ENCODE data around the gene KRTAP21-1. TPM values are rescaled to one million over a fixed set of nuclear protein-coding genes. Genes with fewer than 3 reads are reported as not detected.

KRTAP21-1 gene
- polyA plus RNA-seq, 1 donor: not detected

DNA sequence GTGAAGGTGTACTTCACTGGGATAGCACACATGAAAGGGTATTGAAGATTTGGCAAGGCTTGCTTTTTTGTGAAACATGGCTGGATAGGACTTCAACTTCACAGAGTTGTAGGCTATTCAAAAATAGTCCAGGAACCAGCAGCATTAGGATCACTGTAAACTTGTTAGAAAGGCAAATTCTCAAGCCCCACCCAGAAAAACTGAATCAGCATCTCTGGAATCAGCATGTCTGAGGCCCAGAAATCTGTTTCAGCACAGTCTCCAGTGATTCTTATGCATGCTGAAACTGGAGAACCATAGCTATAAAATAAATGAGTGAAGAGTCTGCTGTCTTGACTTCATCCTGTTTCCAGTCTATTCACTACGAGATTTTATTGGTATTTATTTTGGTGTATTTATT is 28.5 kb downstream of the KRTAP21-1 start:
- peaks cover 3% of the 10 kb centered on the region for H3K9me3 ChIP-seq (ENCODE audit: control insufficient read depth, low read depth, low read length)

DNA sequence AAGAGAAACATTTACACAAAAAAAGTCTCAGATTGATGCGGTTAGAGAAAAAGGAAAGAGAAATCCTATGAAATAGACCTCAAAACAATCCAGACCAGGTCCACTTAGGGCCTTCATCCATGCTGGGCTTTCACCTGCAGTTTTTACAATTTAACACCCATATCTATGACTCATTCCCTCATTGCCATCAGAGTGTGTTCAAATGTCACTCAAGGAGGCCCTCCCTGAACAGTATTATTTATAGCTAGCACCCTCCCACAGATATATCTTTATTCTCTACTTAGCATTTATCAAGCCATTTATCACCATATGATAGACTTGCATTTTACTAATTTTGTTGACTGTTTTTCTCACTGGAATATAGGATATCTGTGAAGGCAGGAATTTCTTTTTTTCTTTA is 35.8 kb downstream of the KRTAP21-1 start:
- no peak for DNase-seq
- H3K9me3 ChIP-seq (ENCODE audit: control insufficient read depth, low read depth, low read length): no peaks in the 10 kb centered on the region
- 100% methylated on average over 1 of the region's 1 CpG for WGBS (ENCODE audit: insufficient coverage, low lambda C conversion rate)

More for the DNA sequence above, 28.5 kb downstream of the KRTAP21-1 start:
- Histone ChIP-seq H3K36me3 (ENCODE audit: control insufficient read depth, insufficient read depth, low read length) (no peaks in the 10 kb centered on the region), H3K27ac (ENCODE audit: low read length) (no peak overlapping the region), H3K27me3 (ENCODE audit: control insufficient read depth, insufficient read depth, low read length) (no peaks in the 10 kb centered on the region), H3K4me3 (ENCODE audit: low read length) (no peak overlapping the region), H3K4me1 (ENCODE audit: control insufficient read depth, insufficient read depth, low read length) (no peaks in the 10 kb centered on the region)
- no peak for DNase-seq
- WGBS (ENCODE audit: insufficient coverage, low lambda C conversion rate): 67% methylated on average over 1 of the region's 1 CpG

DNA sequence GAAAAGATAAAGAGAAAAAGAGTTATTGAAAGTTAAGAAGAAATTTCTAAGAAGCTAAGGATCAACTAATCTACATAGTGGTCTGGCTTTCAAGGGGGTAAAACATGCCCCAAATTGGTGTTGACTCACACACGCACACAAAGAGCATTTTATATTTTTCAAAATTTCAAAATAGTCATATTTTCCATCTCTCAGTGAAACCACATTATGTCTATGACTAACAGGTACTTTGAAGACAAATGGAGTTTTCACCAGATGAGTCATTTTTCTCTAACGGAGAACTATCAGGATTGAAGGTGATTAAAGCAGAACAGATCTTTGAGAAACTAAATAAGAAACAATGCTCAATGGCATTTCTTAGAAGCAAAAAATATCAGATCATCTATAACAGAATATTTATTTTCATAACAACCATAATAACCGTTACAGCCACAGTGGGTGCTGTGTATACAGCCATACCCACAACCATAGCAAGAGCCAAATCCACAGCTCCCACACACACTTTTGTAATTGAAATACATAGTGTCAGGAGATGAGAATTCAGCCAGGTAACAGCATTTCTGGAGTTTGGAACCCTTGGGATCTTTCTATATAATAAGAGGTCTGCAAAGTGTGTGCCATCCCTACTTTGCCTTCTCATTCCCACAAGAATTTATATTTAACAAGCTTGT is 36.9 kb downstream of the KRTAP21-1 start, which contains the start of gene KRTAP21-3:
TSS of gene KRTAP21-3 (minus strand) at position 539 of the 671 bp plus-strand sequence. CDS start at position 521, 18 bp downstream.
- Histone ChIP-seq H3K27ac (ENCODE audit: low read length) (no peak within 1 kb of the TSS), H3K4me3 (ENCODE audit: low read length) (no peak within 1 kb of the TSS), H3K36me3 (ENCODE audit: control insufficient read depth, insufficient read depth, low read length) (no peaks in the 10 kb centered on the region), H3K27me3 (ENCODE audit: control insufficient read depth, insufficient read depth, low read length) (no peaks in the 10 kb centered on the region), H3K9me3 (ENCODE audit: control insufficient read depth, low read depth, low read length) (no peaks in the 10 kb centered on the region), H3K4me1 (ENCODE audit: control insufficient read depth, insufficient read depth, low read length) (no peaks in the 10 kb centered on the region)
- no peak for DNase-seq
- 83% methylated on average over 1 of the region's 3 CpGs for whole genome bisulfite sequencing (ENCODE audit: insufficient coverage, low lambda C conversion rate)

More for the DNA sequence above, 35.8 kb downstream of the KRTAP21-1 start:
- Histone ChIP-seq H3K36me3 (ENCODE audit: control insufficient read depth, insufficient read depth, low read length) (no peaks in the 10 kb centered on the region), H3K27me3 (ENCODE audit: control insufficient read depth, insufficient read depth, low read length) (no peaks in the 10 kb centered on the region), H3K27ac (ENCODE audit: low read length) (no peak overlapping the region), H3K4me1 (ENCODE audit: control insufficient read depth, insufficient read depth, low read length) (no peaks in the 10 kb centered on the region), H3K4me3 (ENCODE audit: low read length) (no peak overlapping the region)

DNA sequence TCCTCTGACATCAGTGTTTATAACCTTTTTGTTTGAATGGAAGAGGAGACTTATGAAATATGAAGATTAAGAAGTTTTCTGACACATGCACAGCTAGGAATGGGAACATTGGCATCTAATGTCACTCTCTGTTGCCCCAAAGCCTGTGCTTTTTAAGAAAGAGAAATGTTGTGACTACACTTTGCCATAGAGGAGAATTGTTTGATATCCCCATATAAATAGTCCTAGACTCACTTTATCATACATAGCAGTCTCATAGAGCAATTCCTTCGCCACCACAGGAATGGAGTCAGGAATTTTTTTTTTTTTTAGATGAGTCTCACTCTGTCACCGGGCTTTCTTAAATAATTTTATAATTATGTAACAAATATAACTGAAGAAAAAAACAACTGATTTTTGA is 38.1 kb downstream of the KRTAP21-1 start:
- WGBS (ENCODE audit: insufficient coverage, low lambda C conversion rate): no CpG with 5 or more reads among the region's 2 CpGs

DNA sequence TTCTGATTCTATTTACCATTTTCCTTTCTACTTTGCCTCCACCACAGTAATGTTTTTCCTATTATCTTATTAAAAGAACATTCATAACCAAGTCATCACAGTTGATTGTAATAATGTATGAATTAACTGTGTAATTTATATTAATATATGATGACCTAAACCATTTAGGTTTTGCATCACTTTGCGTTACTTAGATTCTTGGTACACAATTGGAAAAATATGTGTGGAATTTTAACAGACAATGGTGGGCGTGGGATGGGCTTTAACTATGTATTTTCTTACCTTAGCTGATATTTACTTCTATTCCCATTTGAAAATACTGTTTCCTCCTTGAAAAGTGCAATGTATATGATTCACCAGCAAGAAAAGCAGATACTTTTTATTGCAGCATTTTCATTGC is 40.3 kb downstream of the KRTAP21-1 start:
- Histone ChIP-seq H3K4me3 (ENCODE audit: low read length) (no peak overlapping the region), H3K9me3 (ENCODE audit: control insufficient read depth, low read depth, low read length) (no peaks in the 10 kb centered on the region), H3K27ac (ENCODE audit: low read length) (no peak overlapping the region), H3K36me3 (ENCODE audit: control insufficient read depth, insufficient read depth, low read length) (no peaks in the 10 kb centered on the region), H3K4me1 (ENCODE audit: control insufficient read depth, insufficient read depth, low read length) (no peaks in the 10 kb centered on the region), H3K27me3 (ENCODE audit: control insufficient read depth, insufficient read depth, low read length) (no peaks in the 10 kb centered on the region)
- 82% methylated on average over 2 of the region's 2 CpGs for WGBS (ENCODE audit: insufficient coverage, low lambda C conversion rate)
- no peak for DNase-seq

More for the DNA sequence above, 38.1 kb downstream of the KRTAP21-1 start:
- H3K9me3 ChIP-seq (ENCODE audit: control insufficient read depth, low read depth, low read length): no peaks in the 10 kb centered on the region
- DNase-seq: no peak
- no peaks in the 10 kb centered on the region for H3K4me1 ChIP-seq (ENCODE audit: control insufficient read depth, insufficient read depth, low read length)
- H3K27ac ChIP-seq (ENCODE audit: low read length): no peak overlapping the region
- no peaks in the 10 kb centered on the region for H3K36me3 ChIP-seq (ENCODE audit: control insufficient read depth, insufficient read depth, low read length)
- H3K4me3 ChIP-seq (ENCODE audit: low read length): no peak overlapping the region
- no peaks in the 10 kb centered on the region for H3K27me3 ChIP-seq (ENCODE audit: control insufficient read depth, insufficient read depth, low read length)

DNA sequence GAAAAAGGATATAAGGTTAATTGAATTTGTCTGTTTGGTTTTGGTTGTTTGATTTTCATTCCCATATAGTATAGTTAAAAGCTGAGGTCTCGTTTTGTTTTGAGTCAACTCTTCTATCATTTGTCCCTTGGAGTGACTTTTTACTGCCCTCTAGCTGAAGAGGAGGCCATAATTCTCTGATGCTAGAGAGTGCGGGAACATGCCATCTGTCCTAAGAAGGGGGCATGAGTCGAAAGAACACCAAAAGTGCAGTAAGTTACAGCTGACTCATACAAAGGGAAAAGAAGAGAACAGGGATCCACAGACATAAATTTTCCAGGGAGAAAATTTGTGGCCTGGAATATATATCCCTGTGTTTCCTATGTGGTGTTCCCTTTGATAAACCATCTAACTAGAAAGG is 40.8 kb downstream of the KRTAP21-1 start:
- DNase-seq: no peak
- Histone ChIP-seq H3K4me1 (ENCODE audit: control insufficient read depth, insufficient read depth, low read length) (no peaks in the 10 kb centered on the region), H3K4me3 (ENCODE audit: low read length) (no peak overlapping the region), H3K27me3 (ENCODE audit: control insufficient read depth, insufficient read depth, low read length) (no peaks in the 10 kb centered on the region), H3K27ac (ENCODE audit: low read length) (no peak overlapping the region), H3K36me3 (ENCODE audit: control insufficient read depth, insufficient read depth, low read length) (no peaks in the 10 kb centered on the region), H3K9me3 (ENCODE audit: control insufficient read depth, low read depth, low read length) (no peaks in the 10 kb centered on the region)
- 100% methylated on average over 2 of the region's 3 CpGs for WGBS (ENCODE audit: insufficient coverage, low lambda C conversion rate)

DNA sequence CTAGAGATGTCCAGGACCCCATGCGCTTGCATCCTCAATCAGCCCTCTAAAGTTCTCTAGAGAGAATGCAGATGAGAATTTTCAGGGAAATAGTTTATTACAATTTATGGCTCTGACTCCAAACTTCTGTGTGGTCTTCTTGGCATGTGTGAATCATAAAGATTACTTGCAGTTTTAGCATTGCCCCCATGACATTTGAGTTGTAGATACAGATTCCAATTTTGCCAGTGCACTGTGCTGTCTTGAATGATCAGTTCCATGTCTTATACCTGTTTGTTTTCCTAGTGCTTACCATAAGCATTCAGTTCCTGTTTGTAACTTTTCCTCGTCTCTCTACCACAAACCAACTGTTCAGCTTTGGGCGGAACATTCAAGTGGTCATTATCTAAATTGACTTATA is 41.5 kb downstream of the KRTAP21-1 start:
- no peak overlapping the region for H3K4me3 ChIP-seq (ENCODE audit: low read length)
- no peaks in the 10 kb centered on the region for H3K36me3 ChIP-seq (ENCODE audit: control insufficient read depth, insufficient read depth, low read length)
- no peaks in the 10 kb centered on the region for H3K4me1 ChIP-seq (ENCODE audit: control insufficient read depth, insufficient read depth, low read length)
- H3K27ac ChIP-seq (ENCODE audit: low read length): no peak overlapping the region
- H3K27me3 ChIP-seq (ENCODE audit: control insufficient read depth, insufficient read depth, low read length): no peaks in the 10 kb centered on the region
- no peak for DNase-seq
- WGBS (ENCODE audit: insufficient coverage, low lambda C conversion rate): 95% methylated on average over 2 of the region's 3 CpGs
- no peaks in the 10 kb centered on the region for H3K9me3 ChIP-seq (ENCODE audit: control insufficient read depth, low read depth, low read length)

DNA sequence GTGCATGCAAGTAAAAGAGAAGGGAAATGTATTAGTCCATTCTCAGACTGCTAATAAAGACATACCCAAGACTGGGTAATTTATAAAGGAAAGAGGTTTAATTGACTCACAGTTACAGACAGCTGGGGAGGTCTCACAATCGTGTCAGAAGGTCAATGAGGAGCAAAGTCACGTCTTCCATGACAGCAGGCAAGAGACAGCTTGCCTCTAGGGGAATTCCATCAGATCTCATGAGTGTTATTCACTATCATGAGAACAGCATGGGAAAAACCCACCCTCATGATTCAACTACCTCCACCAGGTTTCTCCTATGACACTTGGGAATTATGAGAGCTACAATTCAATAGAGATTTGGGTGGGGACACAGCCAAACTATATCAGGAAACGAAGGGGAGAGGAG is 44.7 kb downstream of the KRTAP21-1 start:
- no peak for DNase-seq
- Histone ChIP-seq H3K4me3 (ENCODE audit: low read length) (no peak overlapping the region), H3K4me1 (ENCODE audit: control insufficient read depth, insufficient read depth, low read length) (no peaks in the 10 kb centered on the region), H3K9me3 (ENCODE audit: control insufficient read depth, low read depth, low read length) (no peaks in the 10 kb centered on the region), H3K36me3 (ENCODE audit: control insufficient read depth, insufficient read depth, low read length) (no peaks in the 10 kb centered on the region), H3K27ac (ENCODE audit: low read length) (no peak overlapping the region), H3K27me3 (ENCODE audit: control insufficient read depth, insufficient read depth, low read length) (no peaks in the 10 kb centered on the region)
- 63% methylated on average over 1 of the region's 3 CpGs for WGBS (ENCODE audit: insufficient coverage, low lambda C conversion rate)

DNA sequence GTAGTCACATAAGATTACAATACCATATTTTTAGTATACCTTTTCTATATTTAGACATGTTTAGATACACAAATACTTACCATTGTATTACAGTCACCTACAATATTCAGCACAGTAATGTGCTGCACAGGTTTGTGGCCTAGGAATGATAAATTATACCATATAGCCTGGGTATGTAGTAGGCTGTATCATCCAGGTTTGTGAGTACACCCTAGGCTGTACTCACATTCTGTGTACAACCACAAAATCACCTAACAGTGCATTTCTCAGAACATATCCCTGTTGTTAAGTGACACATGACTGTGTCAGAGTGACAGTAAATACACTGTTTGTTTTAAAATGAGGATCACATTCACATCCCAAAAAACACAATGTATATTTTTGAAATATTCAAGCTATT is 47.8 kb downstream of the KRTAP21-1 start:
- Histone ChIP-seq H3K9me3 (ENCODE audit: control insufficient read depth, low read depth, low read length) (no peaks in the 10 kb centered on the region), H3K27ac (ENCODE audit: low read length) (no peak overlapping the region), H3K27me3 (ENCODE audit: control insufficient read depth, insufficient read depth, low read length) (no peaks in the 10 kb centered on the region), H3K36me3 (ENCODE audit: control insufficient read depth, insufficient read depth, low read length) (no peaks in the 10 kb centered on the region), H3K4me1 (ENCODE audit: control insufficient read depth, insufficient read depth, low read length) (no peaks in the 10 kb centered on the region), H3K4me3 (ENCODE audit: low read length) (no peak overlapping the region)
- no peak for DNase-seq
